ENCODE measurements around the gene SIGLEC15.

The SIGLEC15 gene

GRCh38 chr18:45830917-45831316, 5.4 kb downstream of the SIGLEC15 start:
- no peaks in the 10 kb centered on the region for H3K27me3 ChIP-seq (ENCODE audit: low read length)
- TF ChIP-seq CTCF (IDR thresholded peaks at IDR 0.05; ENCODE audit: insufficient read depth, low read length, poor library complexity, severe bottlenecking) (no peak), EZH2phosphoT487 (conservative IDR thresholded peaks at IDR 0.05; ENCODE audit: low read length) (no peak)
- no peak overlapping the region for H3K9ac ChIP-seq (ENCODE audit: low read length)
- H3K4me3 ChIP-seq (ENCODE audit: insufficient read depth, low read length, poor library complexity, severe bottlenecking) = no peak overlapping the region
- H3F3A ChIP-seq (ENCODE audit: insufficient read depth) = no peaks in the 10 kb centered on the region
- H3K36me3 ChIP-seq (ENCODE audit: low read length) = no peaks in the 10 kb centered on the region
- H3K4me2 ChIP-seq (ENCODE audit: low read depth, low read length, poor library complexity, severe bottlenecking) = no peak overlapping the region
- no peaks in the 10 kb centered on the region for H4K20me1 ChIP-seq (ENCODE audit: low read depth, low read length)
- H2AFZ ChIP-seq (ENCODE audit: low read depth, low read length, severe bottlenecking) = no peak overlapping the region
- H3K9me3 ChIP-seq (ENCODE audit: insufficient read depth, low read length) = no peaks in the 10 kb centered on the region
- H3K79me2 ChIP-seq (ENCODE audit: insufficient read depth, low read length) = no peaks in the 10 kb centered on the region
- H3K9me2 ChIP-seq (replicated peaks; ENCODE audit: insufficient read depth, low read length) = no peaks in the 10 kb centered on the region
- H3K27ac ChIP-seq (ENCODE audit: low read depth, low read length) = no peak overlapping the region

GRCh38 chr18:45833846-45834245, 8.4 kb downstream of the SIGLEC15 start:
- H3K4me2 ChIP-seq (ENCODE audit: low read depth, low read length, poor library complexity, severe bottlenecking) = no peak overlapping the region
- no peak overlapping the region for H3K9ac ChIP-seq (ENCODE audit: low read length)
- H3K9me3 ChIP-seq (ENCODE audit: insufficient read depth, low read length) = no peaks in the 10 kb centered on the region
- TF ChIP-seq CTCF (IDR thresholded peaks at IDR 0.05; ENCODE audit: insufficient read depth, low read length, poor library complexity, severe bottlenecking) = no peak
- no peak for TF ChIP-seq EZH2phosphoT487 (conservative IDR thresholded peaks at IDR 0.05; ENCODE audit: low read length)
- H3K27me3 ChIP-seq (ENCODE audit: low read length) = no peaks in the 10 kb centered on the region
- no peaks in the 10 kb centered on the region for H4K20me1 ChIP-seq (ENCODE audit: low read depth, low read length)
- H3K36me3 ChIP-seq (ENCODE audit: low read length) = no peaks in the 10 kb centered on the region
- no peak overlapping the region for H2AFZ ChIP-seq (ENCODE audit: low read depth, low read length, severe bottlenecking)
- no peaks in the 10 kb centered on the region for H3K9me2 ChIP-seq (replicated peaks; ENCODE audit: insufficient read depth, low read length)
- H3F3A ChIP-seq (ENCODE audit: insufficient read depth) = no peaks in the 10 kb centered on the region
- H3K4me3 ChIP-seq (ENCODE audit: insufficient read depth, low read length, poor library complexity, severe bottlenecking) = no peak overlapping the region
- no peak overlapping the region for H3K27ac ChIP-seq (ENCODE audit: low read depth, low read length)
- no peaks in the 10 kb centered on the region for H3K79me2 ChIP-seq (ENCODE audit: insufficient read depth, low read length)

- H3K27ac ChIP-seq (ENCODE audit: low read depth, low read length) = no peak overlapping the region
- no peaks in the 10 kb centered on the region for H3K9me2 ChIP-seq (replicated peaks; ENCODE audit: insufficient read depth, low read length)
- H3K4me2 ChIP-seq (ENCODE audit: low read depth, low read length, poor library complexity, severe bottlenecking) = no peak overlapping the region
- no peak overlapping the region for H3K4me3 ChIP-seq (ENCODE audit: insufficient read depth, low read length, poor library complexity, severe bottlenecking)
- no peak for TF ChIP-seq EZH2phosphoT487 (conservative IDR thresholded peaks at IDR 0.05; ENCODE audit: low read length)
- TF ChIP-seq CTCF (IDR thresholded peaks at IDR 0.05; ENCODE audit: insufficient read depth, low read length, poor library complexity, severe bottlenecking) = no peak
- H3K9me3 ChIP-seq (ENCODE audit: insufficient read depth, low read length) = no peaks in the 10 kb centered on the region
- no peaks in the 10 kb centered on the region for H4K20me1 ChIP-seq (ENCODE audit: low read depth, low read length)
- no peak overlapping the region for H3K9ac ChIP-seq (ENCODE audit: low read length)
- no peaks in the 10 kb centered on the region for H3K27me3 ChIP-seq (ENCODE audit: low read length)
- H3F3A ChIP-seq (ENCODE audit: insufficient read depth) = no peaks in the 10 kb centered on the region
- H2AFZ ChIP-seq (ENCODE audit: low read depth, low read length, severe bottlenecking) = no peak overlapping the region
- H3K36me3 ChIP-seq (ENCODE audit: low read length) = no peaks in the 10 kb centered on the region
- H3K79me2 ChIP-seq (ENCODE audit: insufficient read depth, low read length) = no peaks in the 10 kb centered on the region
Measured at GRCh38 chr18:45834306-45834705, 8.8 kb downstream of the SIGLEC15 start.

Measured in SU-DHL-6 (cell line).